Vagina (tissue), 2 donors: ENCODE results near the gene PSMD3. TPM values are rescaled to one million over a fixed set of nuclear protein-coding genes. Genes with fewer than 3 reads are reported as not detected.

Experiments used
- DNase-seq, 2 donors: peaks; one replicate each; pipeline ENCODE4 v3.0.0-alpha.2; 2017; ENCODE audit errors: extremely low spot score in 2 of 2
- H3K27ac ChIP-seq: fragments of 200-600 bp; sonication (generic); one replicate; pipeline ENCODE4 v1.5.1; 2019
- H3K27me3 ChIP-seq: fragments of 200-600 bp; sonication (generic); one replicate; pipeline ENCODE4 v1.5.1; 2019
- H3K36me3 ChIP-seq, 2 donors: fragments of 200-600 bp; sonication (generic); one replicate each; pipeline ENCODE4 v1.5.1; 2017 to 2019
- H3K4me1 ChIP-seq: fragments of 200-600 bp; sonication (generic); one replicate; pipeline ENCODE4 v1.5.1; 2019
- H3K4me3 ChIP-seq, 2 donors: fragments of 200-600 bp; sonication (generic); 1 replicate in 1 of 2; 2 replicates in 1 of 2; pipeline ENCODE4 v1.5.1; 2016 to 2019
- H3K9me3 ChIP-seq: fragments of 200-600 bp; sonication (generic); one replicate; pipeline ENCODE4 v1.5.1; 2019
- POLR2A ChIP-seq, 2 donors: fragments of 450-650 bp; IDR thresholded peaks; one replicate each; pipeline ENCODE4 v1.6.1; 2017; ENCODE audit warnings: antibody characterized with exemption in 2 of 2, mild to moderate bottlenecking in 2 of 2, moderate library complexity in 2 of 2
- POLR2AphosphoS5 ChIP-seq, 2 donors: sonication (generic); formaldehyde crosslinking; IDR thresholded peaks; one replicate each; pipeline ENCODE4 v1.9.0; 2017; ENCODE audit warnings: antibody characterized with exemption in 2 of 2, mild to moderate bottlenecking in 2 of 2, low read depth in 1 of 2; ENCODE audit not compliant: insufficient read depth in 1 of 2
- intact Hi-C: fragments of 100-400 bp; cut with DNase I; formaldehyde crosslinking; loops from one replicate; pipeline ENCODE4 v1.15.1; 2023
- total RNA-seq: library from RNA; depleted of rRNA; stranded (reverse); fragments of >200 nt; gene quantifications from one replicate; pipeline ENCODE4 v1.2.3, GENCODE V29; 2016
- TF ChIP-seq, protein P1 (sequence below), 3 experiments: fragments of 450-650 bp in 2 of 3; fragments of 200-600 bp in 1 of 3; sonication (generic) in 1 of 3; IDR thresholded peaks; one replicate each; pipeline ENCODE4 v1.5.1; 2017 to 2019; ENCODE audit warnings: antibody characterized with exemption in 3 of 3, mild to moderate bottlenecking in 2 of 3, moderate library complexity in 2 of 3

Gene PSMD3
- 95.0 TPM for total RNA-seq

DNA sequence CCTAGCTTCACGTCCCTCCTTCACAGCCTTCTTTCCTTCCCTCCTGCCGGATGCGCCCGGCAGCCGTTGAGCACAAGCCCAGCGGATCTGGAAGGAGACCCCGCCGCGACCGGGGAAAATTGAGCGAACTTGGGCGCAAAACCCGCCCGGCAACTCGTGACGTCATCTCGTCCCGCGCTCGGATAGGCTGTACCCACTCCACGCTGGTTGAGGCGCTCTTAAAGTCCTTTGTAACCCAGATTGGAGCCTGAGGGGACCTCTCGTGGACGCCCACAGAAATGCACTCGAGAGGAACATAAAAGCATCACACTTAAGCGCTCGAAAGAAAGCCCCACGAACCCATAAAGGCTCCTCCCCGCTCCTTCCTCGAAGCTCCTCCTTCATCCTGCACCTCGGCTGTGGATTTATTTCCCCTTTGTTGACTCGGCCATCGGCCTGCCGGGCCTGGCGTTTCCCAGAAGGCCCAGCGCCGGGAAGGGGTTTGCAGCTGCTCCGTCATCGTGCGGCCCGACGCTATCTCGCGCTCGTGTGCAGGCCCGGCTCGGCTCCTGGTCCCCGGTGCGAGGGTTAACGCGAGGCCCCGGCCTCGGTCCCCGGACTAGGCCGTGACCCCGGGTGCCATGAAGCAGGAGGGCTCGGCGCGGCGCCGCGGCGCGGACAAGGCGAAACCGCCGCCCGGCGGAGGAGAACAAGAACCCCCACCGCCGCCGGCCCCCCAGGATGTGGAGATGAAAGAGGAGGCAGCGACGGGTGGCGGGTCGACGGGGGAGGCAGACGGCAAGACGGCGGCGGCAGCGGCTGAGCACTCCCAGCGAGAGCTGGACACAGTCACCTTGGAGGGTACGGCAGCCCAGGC is at the start of gene PSMD3:
Gene PSMD3, plus strand, starts transcription at position 457 of the 856 bp plus-strand sequence. Its CDS starts 164 bp downstream, at position 621.
- Histone ChIP-seq H3K27ac (peak within 1 kb of the TSS; percentile 86), H3K27me3 (no peaks in the 10 kb centered on the region), H3K4me3 (peak within 1 kb of the TSS; percentile 94 to 98), H3K4me1 (peaks cover 38% of the 10 kb centered on the region), H3K36me3 (peaks cover 0 to 15% of the 10 kb centered on the region in 2 donors), H3K9me3 (no peaks in the 10 kb centered on the region)
- peak; percentile 99 for DNase-seq
- intact Hi-C loops, result no loop called here
- TF ChIP-seq, protein P1, sequence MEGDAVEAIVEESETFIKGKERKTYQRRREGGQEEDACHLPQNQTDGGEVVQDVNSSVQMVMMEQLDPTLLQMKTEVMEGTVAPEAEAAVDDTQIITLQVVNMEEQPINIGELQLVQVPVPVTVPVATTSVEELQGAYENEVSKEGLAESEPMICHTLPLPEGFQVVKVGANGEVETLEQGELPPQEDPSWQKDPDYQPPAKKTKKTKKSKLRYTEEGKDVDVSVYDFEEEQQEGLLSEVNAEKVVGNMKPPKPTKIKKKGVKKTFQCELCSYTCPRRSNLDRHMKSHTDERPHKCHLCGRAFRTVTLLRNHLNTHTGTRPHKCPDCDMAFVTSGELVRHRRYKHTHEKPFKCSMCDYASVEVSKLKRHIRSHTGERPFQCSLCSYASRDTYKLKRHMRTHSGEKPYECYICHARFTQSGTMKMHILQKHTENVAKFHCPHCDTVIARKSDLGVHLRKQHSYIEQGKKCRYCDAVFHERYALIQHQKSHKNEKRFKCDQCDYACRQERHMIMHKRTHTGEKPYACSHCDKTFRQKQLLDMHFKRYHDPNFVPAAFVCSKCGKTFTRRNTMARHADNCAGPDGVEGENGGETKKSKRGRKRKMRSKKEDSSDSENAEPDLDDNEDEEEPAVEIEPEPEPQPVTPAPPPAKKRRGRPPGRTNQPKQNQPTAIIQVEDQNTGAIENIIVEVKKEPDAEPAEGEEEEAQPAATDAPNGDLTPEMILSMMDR (IDR thresholded peaks at IDR 0.05), result peak; percentile 58 to 94 (median 94)
- TF ChIP-seq POLR2A (IDR thresholded peaks at IDR 0.05) (peak in 1 of 2 donors; percentile 89), POLR2AphosphoS5 (IDR thresholded peaks at IDR 0.05; ENCODE audit: insufficient read depth in 1 of 2, low read depth in 1 of 2) (peak; percentile 98)

DNA sequence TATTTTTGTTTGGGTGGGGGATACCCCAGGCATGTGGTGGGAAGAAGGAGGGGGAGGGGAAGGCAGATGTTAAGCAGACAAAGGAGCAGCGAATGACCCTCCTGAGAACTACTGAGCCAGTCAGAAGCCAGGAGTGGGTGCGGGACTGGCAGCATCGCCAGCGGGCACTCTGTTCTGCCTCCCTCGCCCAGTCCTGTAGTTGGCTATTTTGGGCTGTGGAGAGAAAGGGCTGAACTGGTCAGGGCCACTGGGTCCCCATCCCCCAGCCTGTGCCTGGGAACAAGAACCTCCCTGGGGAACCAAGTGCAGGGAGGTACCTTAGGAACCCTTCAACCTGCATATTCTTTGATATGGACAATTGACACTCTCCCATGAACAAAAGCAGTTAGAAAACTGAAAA is 46.7 kb upstream of the PSMD3 start:
- no peak overlapping the region for H3K27ac ChIP-seq
- no peaks in the 10 kb centered on the region for H3K9me3 ChIP-seq
- no peaks in the 10 kb centered on the region for H3K27me3 ChIP-seq
- no peak for DNase-seq
- no peaks in the 10 kb centered on the region for H3K36me3 ChIP-seq
- H3K4me3 ChIP-seq, result no peak overlapping the region
- H3K4me1 ChIP-seq, result peaks cover 7% of the 10 kb centered on the region
- intact Hi-C loops, result no loop called here
- TF ChIP-seq POLR2AphosphoS5 (IDR thresholded peaks at IDR 0.05; ENCODE audit: insufficient read depth in 1 of 2, low read depth in 1 of 2), result no peak

DNA sequence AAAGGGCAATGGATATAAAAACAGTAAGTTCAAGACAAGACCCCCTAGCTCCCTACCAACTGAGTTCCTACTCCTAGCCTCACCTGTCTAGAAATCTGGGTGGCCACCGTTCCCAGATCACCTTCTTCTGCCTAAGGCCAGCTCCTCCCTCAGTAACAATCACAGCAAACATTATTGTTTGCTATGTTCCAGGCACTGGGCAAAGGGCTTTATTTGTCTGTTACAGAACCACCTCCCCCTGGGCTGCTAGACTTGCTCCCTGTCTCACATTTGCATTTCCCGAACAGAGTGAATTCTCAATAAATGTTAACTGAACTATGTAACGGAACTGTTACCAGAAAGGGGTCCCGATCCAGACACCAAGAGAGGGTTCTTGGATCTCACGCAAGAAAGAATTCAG is 46.3 kb upstream of the PSMD3 start:
- DNase-seq, result no peak
- no peak for TF ChIP-seq POLR2AphosphoS5 (IDR thresholded peaks at IDR 0.05; ENCODE audit: insufficient read depth in 1 of 2, low read depth in 1 of 2)
- TF ChIP-seq, protein P1 (IDR thresholded peaks at IDR 0.05), result no peak
- TF ChIP-seq POLR2A (IDR thresholded peaks at IDR 0.05), result no peak
- H3K27ac ChIP-seq, result no peak overlapping the region
- intact Hi-C loops, result no loop called here
- no peak overlapping the region for H3K4me3 ChIP-seq
- H3K36me3 ChIP-seq, result no peaks in the 10 kb centered on the region
- no peaks in the 10 kb centered on the region for H3K27me3 ChIP-seq
- H3K4me1 ChIP-seq, result peaks cover 3% of the 10 kb centered on the region
- H3K9me3 ChIP-seq, result no peaks in the 10 kb centered on the region

DNA sequence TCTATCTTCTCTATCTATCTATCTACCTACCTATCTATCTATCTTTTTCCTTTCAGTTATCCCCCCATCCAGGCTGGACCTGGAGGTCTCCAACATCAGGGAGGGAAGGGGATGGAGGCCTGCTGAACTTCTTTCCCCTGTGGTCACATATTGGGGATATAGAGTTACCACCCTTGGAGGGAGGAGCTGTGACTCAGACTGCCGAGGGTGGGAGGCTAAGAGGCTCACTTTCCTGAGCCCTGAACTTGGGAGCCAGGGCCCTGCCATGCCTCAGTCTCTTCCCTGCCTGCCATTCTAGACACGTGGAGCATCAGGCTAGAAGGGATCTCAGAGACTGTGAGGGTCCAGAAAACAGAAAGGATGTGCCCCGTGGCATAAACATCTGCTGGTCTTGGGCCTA is 44.7 kb upstream of the PSMD3 start:
- no peak overlapping the region for H3K4me3 ChIP-seq

DNA sequence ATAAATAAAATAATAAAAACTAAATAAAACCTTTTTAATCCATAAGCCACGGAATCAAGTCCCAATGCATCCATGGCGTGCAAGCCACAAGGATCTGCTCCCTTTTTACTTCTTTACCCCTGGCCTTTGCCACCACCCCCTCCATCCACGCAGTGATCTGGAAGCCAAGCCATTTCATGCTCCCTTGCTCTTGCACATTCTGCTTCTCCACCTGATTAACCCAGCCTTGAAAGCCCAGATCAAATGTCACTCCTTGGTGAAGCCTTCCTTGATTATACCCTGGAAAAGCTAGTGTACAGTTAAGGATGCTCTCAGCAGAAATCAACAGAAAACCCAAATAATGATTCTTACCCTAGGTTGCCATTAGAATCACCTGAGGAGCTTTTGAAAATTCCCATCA is 43.2 kb upstream of the PSMD3 start:
- intact Hi-C loops, result no loop called here
- H3K4me3 ChIP-seq, result no peak overlapping the region
- no peaks in the 10 kb centered on the region for H3K36me3 ChIP-seq
- TF ChIP-seq POLR2A (IDR thresholded peaks at IDR 0.05) (no peak), POLR2AphosphoS5 (IDR thresholded peaks at IDR 0.05; ENCODE audit: insufficient read depth in 1 of 2, low read depth in 1 of 2) (no peak)
- TF ChIP-seq, protein P1 (IDR thresholded peaks at IDR 0.05), result no peak
- no peaks in the 10 kb centered on the region for H3K27me3 ChIP-seq
- H3K27ac ChIP-seq, result no peak overlapping the region
- DNase-seq, result no peak
- no peaks in the 10 kb centered on the region for H3K9me3 ChIP-seq
- H3K4me1 ChIP-seq, result no peaks in the 10 kb centered on the region

More for the DNA sequence above, 44.7 kb upstream of the PSMD3 start:
- H3K4me1 ChIP-seq, result no peaks in the 10 kb centered on the region
- intact Hi-C loops, result no loop called here
- no peaks in the 10 kb centered on the region for H3K9me3 ChIP-seq
- H3K27me3 ChIP-seq, result no peaks in the 10 kb centered on the region
- DNase-seq, result no peak
- H3K27ac ChIP-seq, result no peak overlapping the region
- no peaks in the 10 kb centered on the region for H3K36me3 ChIP-seq
- no peak for TF ChIP-seq POLR2A (IDR thresholded peaks at IDR 0.05)
